Spinal cord (tissue), 10 donors: ENCODE results near the gene GNB1. TPM values are rescaled to one million over a fixed set of nuclear protein-coding genes. Genes with fewer than 3 reads are reported as not detected.

Experiments used
- DNase-seq, 6 donors: peaks; one replicate each; pipeline versions ENCODE4 v3.0.0 to v3.0.0-alpha.2; 2013 to 2015; ENCODE audit warnings: low spot score in 6 of 6, low read depth in 4 of 6
- H3K27ac ChIP-seq: one replicate; pipeline ENCODE4 v1.5.1; 2013; ENCODE audit warnings: low read depth, low read length, control low read depth
- H3K27me3 ChIP-seq: one replicate; pipeline ENCODE4 v1.6.1; 2013; ENCODE audit warnings: low read length; ENCODE audit not compliant: control insufficient read depth, insufficient read depth
- H3K36me3 ChIP-seq: one replicate; pipeline ENCODE4 v1.6.1; 2013; ENCODE audit warnings: low read length; ENCODE audit not compliant: control insufficient read depth, insufficient read depth
- H3K4me1 ChIP-seq: one replicate; pipeline ENCODE4 v1.6.1; 2013; ENCODE audit warnings: low read length; ENCODE audit not compliant: control insufficient read depth, insufficient read depth
- H3K4me3 ChIP-seq: one replicate; pipeline ENCODE4 v1.5.1; 2013; ENCODE audit warnings: low read depth, low read length, control low read depth
- H3K9me3 ChIP-seq: one replicate; pipeline ENCODE4 v1.6.1; 2013; ENCODE audit warnings: low read length; ENCODE audit not compliant: control insufficient read depth, insufficient read depth
- WGBS: methylation state at CpG from one replicate; pipeline ENCODE4 v1.1.5; 2013; ENCODE audit warnings: missing lambda C conversion rate; ENCODE audit not compliant: insufficient coverage; 5-methylcytosine and 5-hydroxymethylcytosine counted together
- polyA plus RNA-seq, 2 donors: library from polyadenylated mRNA; unstranded; fragments of 120-200 nt; gene quantifications; one replicate each; pipeline ENCODE4 v1.2.1, GENCODE V29; 2013; ENCODE audit not compliant: insufficient read length in 2 of 2
- total RNA-seq, 2 donors: library from RNA; depleted of rRNA in 1 of 2; stranded (reverse); fragments of 120-200 nt in 1 of 2; fragments of >200 nt in 1 of 2; gene quantifications; one replicate each; pipeline versions ENCODE4 v1.2.3 to v1.2.4, GENCODE V29; 2013 to 2014
- donor health status: healthy.

The GNB1 gene
- total and polyA plus RNA-seq, 4 donors: 129 to 651 (median 436) TPM

DNA sequence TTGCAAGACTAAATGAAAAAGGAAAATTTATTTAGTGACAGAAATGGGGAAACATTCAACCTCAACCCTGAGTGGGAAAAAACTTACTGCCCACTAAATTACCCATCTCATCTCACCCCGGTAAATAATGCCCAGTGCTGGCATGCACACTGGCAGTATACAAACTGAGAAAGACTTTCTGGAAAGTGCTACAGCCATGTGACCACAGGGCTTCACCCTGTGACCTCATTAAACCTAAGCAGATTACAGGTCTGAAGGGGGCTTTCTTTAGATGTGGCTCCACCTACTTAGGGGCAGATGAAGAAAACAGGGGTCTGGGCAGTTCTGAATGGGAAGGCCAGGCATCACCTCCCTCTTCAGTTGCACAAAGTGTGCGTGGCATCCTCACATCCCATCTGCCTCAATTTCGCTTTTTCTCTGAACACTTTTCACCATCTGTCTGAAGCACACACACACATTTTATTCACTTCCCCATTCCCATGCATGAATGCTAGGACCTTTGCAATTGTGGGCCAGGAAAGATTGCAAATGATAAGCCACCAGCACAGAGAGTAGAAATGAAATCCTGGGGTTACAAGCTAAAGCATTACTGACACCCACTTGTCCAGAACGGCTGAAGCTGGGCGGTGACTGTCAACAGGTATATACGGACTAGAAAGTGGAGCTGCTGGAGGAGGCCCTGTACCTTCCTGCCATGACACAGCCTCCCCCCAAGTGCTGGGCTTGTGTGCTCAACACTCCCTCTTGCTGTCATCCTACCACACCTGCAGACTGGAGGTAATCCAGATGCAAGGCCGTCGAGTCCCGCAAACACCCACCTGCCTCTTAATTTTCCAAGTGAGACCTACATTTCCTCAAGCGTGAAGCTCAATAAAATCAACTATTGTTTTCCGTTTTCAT lies 115.3 kb downstream of the GNB1 start:
- 77% methylated on average over 7 of the region's 11 CpGs for WGBS
- Histone ChIP-seq H3K27ac (no peak overlapping the region), H3K27me3 (no peaks in the 10 kb centered on the region), H3K9me3 (peaks cover 4% of the 10 kb centered on the region), H3K4me1 (peaks cover 18% of the 10 kb centered on the region), H3K4me3 (no peak overlapping the region), H3K36me3 (peaks cover 20% of the 10 kb centered on the region)
- DNase-seq: no peak

DNA sequence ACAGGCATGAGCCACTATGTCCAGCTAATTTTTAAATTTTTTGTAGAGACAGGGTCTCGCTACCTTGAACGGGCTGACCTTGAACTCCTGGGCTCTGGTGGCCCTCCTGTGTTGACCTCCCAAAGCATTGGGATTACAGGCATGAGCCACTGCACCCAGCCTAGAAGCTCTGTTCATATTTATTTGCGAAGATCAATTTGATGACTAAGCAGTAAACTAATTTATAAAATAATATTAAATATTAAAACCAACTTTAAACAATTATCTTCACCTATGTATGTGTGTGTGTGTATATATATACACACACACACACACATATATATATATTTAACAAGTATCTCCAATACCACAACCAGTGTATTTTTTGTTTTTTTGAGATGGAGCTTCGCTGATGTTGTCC lies 117.0 kb downstream of the GNB1 start:
- H3K27ac ChIP-seq: no peak overlapping the region
- WGBS: 100% methylated on average over 3 of the region's 4 CpGs

DNA sequence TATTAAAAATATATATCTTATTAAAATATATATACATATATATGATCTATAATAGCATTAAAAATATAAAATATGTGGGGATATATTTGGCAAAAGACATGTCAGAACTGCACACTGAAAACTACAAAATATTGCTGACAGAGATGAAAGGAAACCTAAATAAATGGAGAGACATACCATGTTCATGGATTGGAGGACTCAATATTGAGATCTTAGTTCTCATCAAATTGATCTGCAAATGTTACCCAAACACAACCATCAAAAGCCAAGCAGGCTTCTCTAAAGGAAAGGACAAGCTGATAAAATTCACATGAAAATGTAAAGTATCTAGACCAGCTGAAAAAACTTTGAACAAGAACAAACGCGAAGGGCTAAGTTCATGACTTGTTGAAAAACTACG lies 119.8 kb downstream of the GNB1 start:
- no peak for DNase-seq
- no peak overlapping the region for H3K27ac ChIP-seq
- WGBS: 100% methylated on average over 3 of the region's 3 CpGs
- H3K36me3 ChIP-seq: peaks cover 28% of the 10 kb centered on the region
- H3K4me3 ChIP-seq: no peak overlapping the region
- no peaks in the 10 kb centered on the region for H3K27me3 ChIP-seq
- H3K4me1 ChIP-seq: no peaks in the 10 kb centered on the region
- H3K9me3 ChIP-seq: peaks cover 6% of the 10 kb centered on the region

More for the DNA sequence above, 117.0 kb downstream of the GNB1 start:
- DNase-seq: no peak
- H3K4me1 ChIP-seq: peaks cover 2% of the 10 kb centered on the region
- no peaks in the 10 kb centered on the region for H3K27me3 ChIP-seq
- H3K36me3 ChIP-seq: peaks cover 20% of the 10 kb centered on the region
- peaks cover 6% of the 10 kb centered on the region for H3K9me3 ChIP-seq
- no peak overlapping the region for H3K4me3 ChIP-seq

DNA sequence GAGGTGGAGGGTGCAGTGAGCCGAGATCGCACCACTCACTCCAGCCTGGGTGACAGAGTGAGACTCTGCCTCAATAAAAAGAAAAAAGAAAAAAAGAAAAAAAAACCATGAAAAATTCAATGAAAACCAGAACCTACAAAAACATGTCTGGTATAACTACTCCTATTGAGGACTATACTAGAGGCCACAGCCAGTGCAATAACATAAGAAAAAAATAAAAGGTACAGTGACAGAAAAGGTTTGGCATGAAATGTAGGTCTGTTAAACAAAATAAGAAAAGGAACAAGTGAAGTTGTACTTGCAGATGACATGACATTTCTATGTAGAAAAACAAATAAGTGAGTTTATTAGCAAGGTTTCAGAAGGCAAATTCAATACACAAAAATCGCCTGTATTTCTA lies 120.8 kb downstream of the GNB1 start:
- no peaks in the 10 kb centered on the region for H3K4me1 ChIP-seq
- no peaks in the 10 kb centered on the region for H3K27me3 ChIP-seq
- DNase-seq: no peak
- no CpG with 5 or more reads among the region's 3 CpGs for WGBS
- H3K27ac ChIP-seq: no peak overlapping the region
- peaks cover 6% of the 10 kb centered on the region for H3K9me3 ChIP-seq
- H3K4me3 ChIP-seq: no peak overlapping the region
- H3K36me3 ChIP-seq: peaks cover 36% of the 10 kb centered on the region

DNA sequence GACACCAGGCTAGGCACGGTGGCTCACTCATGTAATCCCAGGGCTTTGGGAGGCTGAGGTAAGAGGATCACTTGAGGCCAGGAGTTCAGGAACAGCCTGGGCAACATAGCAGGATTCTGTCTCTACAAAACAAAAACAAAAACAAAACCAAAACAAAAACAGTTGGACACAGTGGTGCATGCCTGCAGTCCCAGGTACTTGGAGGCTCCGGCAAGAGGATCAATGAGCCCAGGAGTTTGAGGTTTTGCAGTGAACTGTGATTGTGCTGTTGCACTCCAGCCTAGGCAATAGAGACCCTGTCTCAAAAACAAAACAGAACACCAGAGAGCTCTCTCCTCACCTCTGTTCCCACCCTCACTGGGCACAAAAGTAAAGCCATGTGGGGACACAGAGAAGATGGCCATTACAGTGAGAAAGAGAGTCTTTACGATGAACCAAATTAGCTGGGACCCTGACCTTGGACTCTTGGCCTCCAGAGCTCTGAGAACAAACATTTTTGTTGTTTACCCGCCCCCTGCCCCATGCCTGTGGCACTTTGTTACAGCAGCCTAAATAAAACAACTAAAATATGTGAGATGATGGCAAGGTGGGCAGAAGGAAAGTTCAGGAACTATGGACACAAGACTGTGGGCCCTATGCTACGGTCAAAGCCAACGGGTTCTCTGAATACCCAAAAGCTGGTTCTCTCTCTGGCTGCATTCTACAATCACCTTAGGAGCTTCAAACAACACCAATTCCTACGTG lies 122.5 kb downstream of the GNB1 start:
- Histone ChIP-seq H3K27ac (no peak overlapping the region), H3K4me3 (no peak overlapping the region)
- 100% methylated on average over 5 of the region's 7 CpGs for WGBS

DNA sequence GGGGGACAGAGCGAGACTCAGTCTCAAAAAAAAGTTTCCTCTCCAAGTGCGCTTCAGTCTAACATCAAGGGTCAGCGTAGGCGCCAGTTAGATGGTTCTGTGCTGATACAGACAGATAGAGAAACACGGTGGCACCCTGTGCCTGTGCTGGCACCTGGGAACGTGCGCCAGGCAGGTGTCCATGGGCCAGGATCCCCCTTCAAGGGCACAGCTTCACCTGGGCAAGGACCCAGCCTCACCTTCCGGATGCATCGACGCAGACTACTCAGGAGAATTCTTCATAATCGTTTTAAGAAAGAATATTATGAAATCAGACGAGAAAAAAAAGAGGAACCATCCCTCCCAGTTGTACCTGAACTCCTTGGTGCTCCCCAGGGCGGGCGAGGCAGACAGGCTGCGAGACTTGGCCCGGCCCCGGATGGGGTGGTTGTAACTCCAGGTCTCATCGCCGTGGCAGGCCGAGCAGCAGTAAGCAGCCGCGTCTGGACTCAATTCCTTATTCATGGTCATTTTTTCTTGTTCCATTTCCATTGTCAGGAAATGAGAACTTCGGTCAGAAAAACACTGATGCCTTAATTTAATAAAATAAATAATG lies 125.9 kb downstream of the GNB1 start:
- Histone ChIP-seq H3K9me3 (peaks cover 1% of the 10 kb centered on the region), H3K27me3 (no peaks in the 10 kb centered on the region), H3K27ac (no peak overlapping the region), H3K36me3 (peaks cover 64% of the 10 kb centered on the region), H3K4me1 (no peaks in the 10 kb centered on the region), H3K4me3 (no peak overlapping the region)
- 98% methylated on average over 11 of the region's 23 CpGs for WGBS
- DNase-seq: no peak

More for the DNA sequence above, 122.5 kb downstream of the GNB1 start:
- peaks cover 6% of the 10 kb centered on the region for H3K9me3 ChIP-seq
- H3K27me3 ChIP-seq: no peaks in the 10 kb centered on the region
- H3K36me3 ChIP-seq: peaks cover 46% of the 10 kb centered on the region
- H3K4me1 ChIP-seq: no peaks in the 10 kb centered on the region
- no peak for DNase-seq

DNA sequence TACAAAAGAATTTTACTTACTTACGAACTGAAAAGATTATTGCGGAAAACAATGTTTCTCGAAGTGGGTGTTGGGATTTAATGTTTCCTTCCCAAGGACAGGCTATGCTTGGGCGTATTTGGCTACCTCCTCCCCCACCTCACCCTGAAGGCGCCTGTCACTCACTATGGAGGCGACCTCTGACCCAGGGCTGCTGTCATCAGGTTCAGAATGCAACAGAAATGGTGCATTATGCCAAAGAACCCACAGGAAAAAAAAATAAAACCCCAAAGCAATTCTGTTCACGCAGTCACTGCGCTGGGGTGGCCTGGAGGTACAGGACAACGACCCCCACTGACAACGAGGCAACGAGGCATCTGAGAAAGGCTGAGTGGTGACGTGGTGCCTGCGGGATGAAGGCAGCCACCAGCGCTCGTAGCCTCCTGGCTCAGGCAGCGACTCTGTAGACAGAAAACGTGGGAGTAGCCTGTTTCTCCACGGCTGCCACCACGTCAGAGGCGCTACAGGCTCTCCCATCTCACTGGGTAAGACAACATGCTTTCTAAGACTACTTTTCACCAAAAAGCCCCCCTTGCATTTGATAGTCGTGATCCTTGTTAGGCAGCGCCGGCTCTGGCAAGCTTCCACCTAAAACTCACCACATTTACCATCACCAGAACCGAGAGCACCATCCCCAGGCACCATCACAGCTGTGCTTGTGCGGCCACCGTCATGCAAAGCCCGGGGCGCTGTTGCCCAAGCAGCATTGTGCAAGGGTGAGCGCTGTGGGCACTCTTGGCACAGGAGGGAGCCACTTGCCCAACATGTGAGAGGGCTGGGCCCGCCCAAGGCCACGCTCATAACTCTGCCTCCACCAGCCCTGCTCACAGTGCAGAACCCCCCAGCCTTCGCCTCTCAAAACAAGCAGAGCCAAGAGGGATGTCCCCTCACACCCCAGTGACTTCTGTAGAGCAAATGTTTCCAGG lies 126.9 kb downstream of the GNB1 start:
- H3K27ac ChIP-seq: no peak overlapping the region
- H3K27me3 ChIP-seq: no peaks in the 10 kb centered on the region
- no peaks in the 10 kb centered on the region for H3K4me1 ChIP-seq
- no peak for DNase-seq
- H3K4me3 ChIP-seq: no peak overlapping the region
- H3K9me3 ChIP-seq: no peaks in the 10 kb centered on the region
- 90% methylated on average over 27 of the region's 32 CpGs for WGBS
- H3K36me3 ChIP-seq: peaks cover 74% of the 10 kb centered on the region

DNA sequence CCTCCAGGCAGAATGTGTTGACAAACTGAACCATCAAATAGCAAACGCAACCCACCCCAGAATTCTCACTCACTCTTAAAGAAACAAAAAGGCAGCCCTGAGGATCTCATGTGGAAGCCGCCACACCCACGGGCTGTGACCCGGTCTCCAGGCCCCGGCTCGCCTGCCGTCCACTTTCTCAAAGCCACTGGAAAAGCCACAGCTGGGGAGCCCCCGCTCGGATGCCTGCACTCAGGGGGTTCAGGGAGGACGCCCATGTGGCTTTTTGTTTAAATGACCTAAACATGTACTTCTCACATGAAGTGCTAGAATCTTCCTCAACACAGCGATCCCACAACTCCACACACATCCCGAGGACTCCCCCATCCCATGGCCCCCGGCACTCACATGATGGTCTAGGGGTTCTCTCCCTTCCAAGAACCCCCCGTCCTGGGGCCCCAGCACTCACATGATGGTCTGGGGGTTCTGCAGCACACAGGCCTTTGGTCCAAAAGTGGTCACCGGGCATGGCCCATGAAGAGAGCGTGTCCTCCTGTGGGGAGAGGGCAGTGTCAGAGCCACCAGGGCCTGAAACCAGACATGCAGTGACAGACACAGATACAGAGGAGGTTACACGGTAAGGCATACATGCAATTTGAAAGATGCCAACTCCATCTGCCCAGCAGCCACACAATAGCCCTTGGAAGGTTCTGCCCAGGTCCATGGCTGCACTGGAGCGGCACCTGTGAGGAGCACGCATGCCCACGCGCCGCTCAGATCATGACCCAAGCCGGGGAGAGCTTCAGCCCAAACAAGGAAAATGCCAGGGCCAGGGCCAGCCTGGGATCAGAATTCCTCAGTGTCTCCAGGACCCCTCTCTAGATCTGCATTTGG lies 129.1 kb downstream of the GNB1 start:
- no peak for DNase-seq
- H3K27me3 ChIP-seq: no peaks in the 10 kb centered on the region
- H3K9me3 ChIP-seq: no peaks in the 10 kb centered on the region
- H3K4me3 ChIP-seq: no peak overlapping the region
- H3K4me1 ChIP-seq: no peaks in the 10 kb centered on the region
- peaks cover 89% of the 10 kb centered on the region for H3K36me3 ChIP-seq
- no peak overlapping the region for H3K27ac ChIP-seq
- 97% methylated on average over 22 of the region's 23 CpGs for WGBS
